HL-60/S4 treated with retinoic acid at 250 ng/mL for 4 days and 3 days (cell line): ENCODE data around the gene HAPLN3.
"Not testable (repeated sequence)": the region's sequence is repeated elsewhere in the genome, so short reads cannot be mapped to it uniquely, and the experiment has no call there.

Source experiments
- in situ Hi-C: fragments of 300-500 bp; cut with MboI; formaldehyde crosslinking; loops from 2 replicates; pipeline ENCODE4 v1.7.0; 2022; ENCODE audit warnings: low sequenced_read_pairs

HAPLN3 gene, protein sequence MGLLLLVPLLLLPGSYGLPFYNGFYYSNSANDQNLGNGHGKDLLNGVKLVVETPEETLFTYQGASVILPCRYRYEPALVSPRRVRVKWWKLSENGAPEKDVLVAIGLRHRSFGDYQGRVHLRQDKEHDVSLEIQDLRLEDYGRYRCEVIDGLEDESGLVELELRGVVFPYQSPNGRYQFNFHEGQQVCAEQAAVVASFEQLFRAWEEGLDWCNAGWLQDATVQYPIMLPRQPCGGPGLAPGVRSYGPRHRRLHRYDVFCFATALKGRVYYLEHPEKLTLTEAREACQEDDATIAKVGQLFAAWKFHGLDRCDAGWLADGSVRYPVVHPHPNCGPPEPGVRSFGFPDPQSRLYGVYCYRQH

DNA sequence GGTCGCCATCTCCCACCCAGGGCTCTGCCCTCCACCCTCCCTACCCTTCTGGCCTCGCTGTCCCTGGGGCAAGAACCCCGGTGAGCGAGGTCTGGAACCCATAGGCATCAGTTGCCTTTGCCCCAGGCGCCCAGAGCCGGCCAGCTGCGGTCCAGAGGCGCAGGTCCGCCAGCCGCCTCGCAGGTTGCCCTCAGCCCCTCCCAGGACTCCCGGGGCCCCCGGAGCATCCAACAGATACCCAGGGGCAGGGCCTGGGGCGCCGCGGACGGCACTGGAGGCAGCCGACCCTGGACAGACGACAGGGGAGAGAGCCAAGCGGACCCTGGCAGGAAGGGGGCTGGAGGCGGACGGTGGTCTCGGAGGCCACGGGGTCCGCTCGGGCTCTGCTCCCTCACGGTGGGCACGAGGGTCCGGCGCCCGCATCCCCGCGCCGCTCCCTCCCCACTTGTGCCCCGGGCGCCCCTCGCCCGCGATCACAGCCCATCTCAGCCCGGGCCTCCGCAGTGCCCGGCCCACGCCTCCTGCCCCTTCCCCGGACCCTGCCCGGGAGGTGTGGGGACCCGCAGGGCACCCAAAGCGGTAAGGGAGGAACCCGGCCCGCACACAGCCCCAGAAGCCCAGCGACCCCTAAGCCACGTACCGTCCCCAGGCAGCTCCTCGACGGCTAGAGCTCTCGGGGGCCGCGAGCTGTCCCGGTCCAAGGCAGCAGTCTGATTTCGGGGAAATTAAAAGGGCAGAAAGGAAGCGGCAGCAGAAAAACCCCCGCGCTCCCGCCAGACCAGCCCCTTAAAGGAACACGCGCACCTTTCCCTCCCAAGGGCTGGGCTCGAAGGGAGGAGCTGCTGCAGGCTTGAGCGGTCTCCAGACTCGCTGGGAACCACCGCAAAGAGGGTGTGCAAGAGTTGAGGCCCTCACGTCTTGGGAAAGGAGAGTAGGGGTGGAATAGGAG is at the start of gene HAPLN3:
Gene HAPLN3 (minus strand): TSS at position 726 of the 949 bp plus-strand sequence. CDS start 8,246 bp downstream, outside the sequence.
- in situ Hi-C loops: no loop called here

DNA sequence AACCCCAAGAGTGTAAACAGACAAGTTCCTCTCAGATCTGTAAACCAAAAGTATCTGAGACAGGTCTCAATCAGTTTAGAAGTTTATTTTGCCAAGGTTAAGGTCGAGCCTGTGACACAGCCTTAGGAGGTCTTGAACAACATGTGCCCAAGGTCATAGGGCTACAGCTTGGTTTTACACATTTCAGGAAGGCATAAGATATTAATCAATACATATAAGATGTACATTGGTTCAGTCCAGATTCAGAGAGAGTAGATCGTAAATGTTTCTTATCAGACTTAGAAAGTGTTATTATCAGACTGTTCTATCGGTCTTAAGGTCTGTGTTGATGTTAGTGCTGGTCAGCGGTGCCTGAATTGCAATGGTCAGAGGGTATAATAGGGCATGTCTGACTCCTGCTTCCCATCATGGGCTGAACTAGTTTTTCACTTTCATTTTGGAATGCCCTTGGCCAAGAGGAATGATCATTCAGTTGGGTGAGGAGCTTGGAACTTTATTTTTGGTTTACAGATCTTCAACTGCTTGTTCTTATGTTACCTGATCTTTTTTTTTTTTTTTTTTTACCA is 44.8 kb upstream of the HAPLN3 start:
- in situ Hi-C loops: no loop called here

DNA sequence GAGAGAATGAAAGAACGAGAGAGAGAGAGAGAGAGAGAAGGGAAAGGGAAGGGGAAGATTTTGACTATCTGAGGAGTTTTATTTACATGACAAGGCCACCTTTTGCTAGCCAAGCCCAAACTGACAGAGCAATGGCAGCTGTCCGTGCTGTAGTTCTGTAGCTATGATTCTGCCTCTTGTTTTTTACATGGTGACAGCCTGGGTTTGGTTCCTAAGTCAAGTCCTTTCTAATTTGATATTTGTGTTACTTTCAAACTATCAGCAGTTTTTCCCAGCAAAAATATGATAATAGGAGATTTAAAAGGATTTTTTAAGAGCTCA is 44.1 kb upstream of the HAPLN3 start:
- in situ Hi-C loops: no loop called here

DNA sequence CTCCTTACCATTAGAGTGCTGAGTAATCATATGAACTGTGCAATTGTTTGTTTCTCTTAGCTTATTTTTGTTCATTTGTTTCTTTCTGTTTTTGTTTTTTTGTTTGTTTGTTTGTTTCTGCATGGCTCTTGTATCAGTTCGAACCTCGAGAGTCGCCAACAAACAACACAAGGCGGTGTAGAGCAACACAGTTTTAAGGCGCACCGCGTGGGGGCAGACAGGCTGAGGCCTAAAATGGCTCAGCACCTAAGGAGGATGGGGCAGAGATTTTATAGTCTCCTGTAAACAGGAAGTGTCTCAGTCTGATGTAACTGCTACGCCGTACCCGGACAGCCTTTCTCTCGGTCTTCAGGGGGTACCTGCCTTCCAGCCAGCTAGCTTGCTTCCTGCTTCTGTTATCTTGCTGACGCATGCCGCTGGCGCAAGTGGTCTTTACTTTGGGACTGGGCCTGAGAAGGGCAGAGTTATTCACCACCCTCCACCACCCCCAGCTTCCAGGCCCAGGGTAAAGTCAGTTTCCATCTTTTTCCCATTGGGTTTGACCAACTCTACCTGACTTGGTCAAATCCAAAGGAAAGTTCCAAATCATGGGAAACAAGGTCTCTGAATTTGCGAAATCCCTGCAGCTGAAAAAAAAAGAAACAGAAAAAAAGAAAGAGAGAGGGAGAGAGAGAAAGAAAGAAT is 43.6 kb upstream of the HAPLN3 start:
- in situ Hi-C loops: no loop called here

DNA sequence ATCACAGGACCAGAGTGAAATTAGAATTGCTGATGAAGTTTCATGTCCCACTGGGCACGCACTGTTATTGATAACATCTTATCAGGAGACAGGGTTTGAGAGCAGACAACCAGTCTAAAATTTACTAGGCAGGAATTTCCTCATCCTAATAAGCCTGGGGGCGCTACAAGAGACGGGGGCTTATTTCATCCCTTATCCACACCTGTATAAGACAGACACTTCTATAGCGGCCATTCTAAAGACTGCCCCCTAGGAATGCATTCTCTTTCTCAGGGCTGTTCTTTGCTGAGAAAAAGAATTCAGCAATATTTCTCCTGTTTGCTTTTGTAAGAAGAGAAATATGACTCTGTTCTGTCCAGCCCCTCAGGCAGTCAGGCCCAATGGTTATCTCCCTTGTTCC is 39.1 kb upstream of the HAPLN3 start:
- in situ Hi-C loops: not testable (repeated sequence)

DNA sequence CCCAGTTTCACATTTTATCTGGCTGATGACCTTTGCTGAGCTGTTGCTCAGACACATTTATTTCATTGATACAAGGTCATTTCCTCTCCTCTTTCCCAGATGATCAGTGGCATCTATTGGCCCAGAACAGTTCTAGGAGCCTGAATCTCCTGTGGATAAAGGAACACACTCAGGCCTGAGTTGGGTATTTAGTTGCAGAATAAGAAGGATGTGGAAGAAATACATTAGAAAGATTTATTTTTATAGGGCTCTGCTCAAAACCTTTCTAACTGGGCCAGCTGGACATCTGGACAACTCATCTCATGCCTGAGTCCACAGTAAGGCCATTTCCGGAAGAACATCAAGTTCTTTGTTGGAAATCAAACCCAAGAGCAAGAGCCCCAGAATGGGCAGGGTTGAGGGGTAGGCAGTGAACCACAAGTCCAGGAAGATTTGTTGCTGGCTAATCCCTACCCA is 37.6 kb upstream of the HAPLN3 start:
- in situ Hi-C loops: no loop called here

DNA sequence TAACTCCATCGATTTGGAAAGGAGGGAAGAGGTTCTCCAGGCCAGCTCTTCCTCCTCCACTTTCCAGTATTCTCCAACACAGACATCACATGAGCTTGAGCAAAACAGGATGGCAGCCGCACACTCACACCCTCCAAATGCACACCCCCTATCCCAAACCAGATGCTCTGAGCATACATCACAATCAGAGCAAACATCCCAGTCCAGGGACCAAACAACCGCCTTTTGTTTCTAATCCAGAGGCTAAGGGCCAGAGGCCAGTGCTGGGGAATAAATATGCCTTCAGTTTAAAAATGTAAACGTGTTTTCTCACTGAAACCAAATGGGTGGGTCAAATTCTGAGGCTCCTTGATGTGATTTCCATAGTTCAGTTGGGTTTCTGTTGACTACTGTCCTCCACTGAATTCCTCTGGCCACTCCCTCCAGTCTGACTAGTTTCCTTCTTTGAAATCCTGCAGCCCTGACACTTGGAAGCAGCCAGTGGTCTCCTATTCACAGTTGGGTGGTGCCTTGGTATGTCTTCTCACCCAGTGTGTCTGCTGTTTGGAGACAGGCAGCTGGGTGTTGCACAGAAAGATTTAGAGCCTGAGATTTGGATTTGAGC is 37.0 kb upstream of the HAPLN3 start:
- in situ Hi-C loops: no loop called here

DNA sequence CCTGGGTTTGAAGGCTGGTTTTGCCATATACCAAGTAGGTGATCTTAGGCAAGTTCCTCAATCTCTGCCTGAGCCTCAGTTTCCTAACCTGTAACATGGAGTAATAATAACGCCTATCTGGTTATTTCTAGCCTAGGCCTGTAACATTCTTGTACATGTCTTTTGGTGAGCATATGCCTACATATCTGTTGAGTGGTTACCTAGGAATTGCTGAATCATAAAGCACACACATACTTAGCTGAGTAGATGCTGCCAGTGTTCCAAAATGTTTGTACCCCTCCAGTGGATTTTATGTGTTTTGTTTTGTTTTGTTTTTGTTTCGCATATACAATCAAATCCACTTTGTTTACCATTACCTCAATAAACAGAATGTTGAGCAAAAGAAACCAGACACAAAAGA is 35.2 kb upstream of the HAPLN3 start:
- in situ Hi-C loops: no loop called here

DNA sequence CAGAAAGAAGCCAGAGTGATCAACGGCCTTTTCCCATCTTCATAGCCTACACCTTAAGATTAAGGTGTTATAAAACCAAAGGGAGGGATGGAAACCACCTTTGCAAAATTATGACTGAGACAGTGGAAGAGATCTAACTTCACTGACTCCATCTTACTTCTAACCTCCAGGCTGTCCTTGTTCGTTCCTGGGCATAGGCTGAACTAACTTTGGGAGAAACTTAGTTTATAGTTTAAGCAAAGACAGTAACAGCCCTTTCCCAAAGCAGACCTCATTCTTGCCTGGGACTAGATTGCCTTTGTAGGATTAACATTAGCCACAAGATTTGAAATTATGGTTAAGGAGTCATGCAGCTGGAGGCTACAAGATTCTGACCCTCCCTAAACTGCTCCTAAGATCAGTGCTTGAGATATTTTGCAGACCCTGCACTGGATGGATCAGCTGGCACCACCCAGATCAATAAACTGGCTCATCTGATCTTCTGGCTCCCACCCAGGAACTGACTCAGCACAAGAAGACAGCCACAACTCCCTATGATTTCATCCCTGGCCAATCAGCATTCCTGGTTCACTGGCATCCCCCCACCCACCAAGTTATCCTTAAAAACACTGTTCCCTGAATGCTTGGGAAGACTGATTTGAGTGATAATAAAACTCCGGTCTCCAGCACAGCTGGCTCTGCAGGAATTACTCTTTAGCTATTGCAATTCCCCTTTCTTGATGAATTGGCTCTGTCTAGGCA is 34.2 kb upstream of the HAPLN3 start:
- in situ Hi-C loops: not testable (repeated sequence)

DNA sequence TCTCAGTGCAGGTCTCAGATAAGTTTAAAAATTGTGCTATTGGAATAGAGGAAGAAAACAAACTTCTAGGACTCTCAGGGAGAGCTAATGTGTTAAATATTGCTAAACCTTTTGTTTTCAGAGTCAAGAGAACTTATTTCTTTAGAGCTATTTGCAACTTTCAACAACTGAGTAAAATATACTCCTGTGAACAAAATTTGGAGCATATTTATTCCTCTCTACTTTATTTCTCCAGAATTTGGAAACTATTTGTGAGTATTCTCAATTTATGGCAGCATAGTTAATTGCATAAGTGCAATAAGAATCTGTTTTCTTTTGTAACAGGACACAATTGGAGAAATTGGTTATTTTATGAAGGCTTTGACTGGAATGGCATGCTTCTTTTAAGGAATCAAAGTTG is 32.8 kb upstream of the HAPLN3 start:
- in situ Hi-C loops: not testable (repeated sequence)

DNA sequence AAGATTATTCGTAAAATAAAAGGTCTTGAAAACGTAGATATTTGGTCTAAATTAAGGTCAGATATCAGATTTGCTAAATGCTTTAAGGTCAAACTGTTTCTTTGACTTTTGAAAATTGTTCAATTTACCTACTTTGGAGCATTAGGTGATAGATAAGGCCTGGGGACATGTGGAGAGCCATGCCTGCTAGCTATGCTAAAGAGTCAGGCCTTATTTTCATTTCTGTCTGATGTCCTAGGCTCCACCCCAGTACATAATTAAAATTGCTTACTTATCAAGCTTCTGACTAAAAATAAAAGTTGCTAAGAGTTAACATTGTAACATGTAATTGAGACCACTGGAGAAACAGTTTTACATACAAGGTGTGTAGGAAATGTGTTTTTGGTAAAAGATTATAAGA is 30.3 kb upstream of the HAPLN3 start:
- in situ Hi-C loops: not testable (repeated sequence)

DNA sequence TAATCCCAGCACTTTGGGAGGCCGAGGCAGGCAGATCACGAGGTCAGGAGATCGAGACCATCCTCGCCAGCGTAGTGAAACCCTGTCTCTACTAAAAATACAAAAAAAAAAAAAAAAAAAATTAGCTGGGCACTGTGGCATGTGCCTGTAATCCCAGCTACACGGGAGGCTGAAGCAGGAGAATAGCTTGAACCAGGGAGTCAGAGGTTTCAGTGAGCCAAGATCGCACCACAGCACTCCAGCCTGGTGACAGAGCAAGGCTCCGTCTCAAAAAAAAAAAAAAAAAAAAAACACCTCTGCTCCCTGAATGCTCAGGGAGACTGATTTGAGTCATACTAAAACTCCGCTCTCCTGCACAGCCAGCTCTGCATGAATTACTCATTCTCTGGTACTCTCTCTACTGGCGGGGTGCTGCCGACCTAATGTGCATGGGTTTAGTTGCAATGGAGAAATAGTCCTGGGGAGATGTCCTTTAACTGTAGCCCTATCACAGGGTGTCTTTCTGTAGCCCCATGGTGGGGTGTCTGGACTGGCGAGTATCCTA is 25.6 kb upstream of the HAPLN3 start:
- in situ Hi-C loops: loop anchor here (25.0 kb wide), 1 partner anchor 266 kb away; no protein-coding TSS in a partner anchor

DNA sequence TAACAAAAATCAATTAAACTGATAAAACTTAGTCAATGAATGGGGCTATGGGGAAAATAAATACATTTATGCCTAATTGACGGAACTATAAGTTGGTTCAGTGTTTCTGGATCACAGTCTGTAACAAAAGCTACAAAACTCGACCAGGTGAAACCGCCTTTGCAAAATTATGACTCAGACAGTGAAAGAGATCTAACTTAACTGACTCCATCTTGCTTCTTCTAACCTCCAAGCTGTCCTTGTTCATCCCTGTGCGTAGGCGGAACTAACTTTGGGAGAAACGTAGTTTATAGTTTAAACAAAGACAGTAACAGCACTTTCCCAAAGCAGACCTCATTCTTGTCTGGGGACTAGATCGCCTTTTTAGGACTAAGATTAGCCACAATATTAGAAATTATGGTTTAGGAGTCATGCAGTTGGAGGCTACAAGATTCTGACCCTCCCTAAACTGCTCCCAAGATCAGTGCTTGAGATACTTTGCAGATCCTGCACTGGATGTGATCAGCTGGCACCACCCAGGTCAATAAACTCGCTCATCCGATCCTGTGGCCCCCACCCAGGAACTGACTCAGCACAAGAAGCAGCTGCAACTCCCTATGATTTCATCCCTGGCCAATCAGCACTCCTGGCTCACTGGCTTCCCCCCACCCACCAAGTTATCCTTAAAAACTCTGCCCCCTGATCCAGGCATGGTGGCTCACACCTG is 25.0 kb upstream of the HAPLN3 start:
- in situ Hi-C loops: loop anchor here (25.0 kb wide), 1 partner anchor 267 kb away; no protein-coding TSS in a partner anchor

DNA sequence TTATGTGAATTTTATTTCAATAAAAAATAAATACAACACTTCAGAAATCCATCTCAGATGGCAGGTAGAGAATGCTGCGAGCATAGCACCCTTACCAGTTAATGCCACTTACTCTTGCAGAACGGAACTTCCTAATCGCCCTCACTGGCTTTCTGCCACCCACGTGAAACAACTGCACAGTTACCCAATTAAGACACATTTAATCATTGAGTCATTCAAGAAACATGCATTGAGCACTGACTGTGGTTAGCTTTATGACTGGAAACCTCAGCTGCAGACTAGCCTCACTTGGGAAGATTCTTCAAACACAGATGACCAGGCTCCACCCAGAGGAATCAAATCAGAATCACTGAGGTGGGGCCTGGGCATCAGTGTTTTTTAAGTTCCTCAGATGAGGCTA is 23.4 kb upstream of the HAPLN3 start:
- in situ Hi-C loops: loop anchor here (25.0 kb wide), 1 partner anchor 269 kb away; no protein-coding TSS in a partner anchor

DNA sequence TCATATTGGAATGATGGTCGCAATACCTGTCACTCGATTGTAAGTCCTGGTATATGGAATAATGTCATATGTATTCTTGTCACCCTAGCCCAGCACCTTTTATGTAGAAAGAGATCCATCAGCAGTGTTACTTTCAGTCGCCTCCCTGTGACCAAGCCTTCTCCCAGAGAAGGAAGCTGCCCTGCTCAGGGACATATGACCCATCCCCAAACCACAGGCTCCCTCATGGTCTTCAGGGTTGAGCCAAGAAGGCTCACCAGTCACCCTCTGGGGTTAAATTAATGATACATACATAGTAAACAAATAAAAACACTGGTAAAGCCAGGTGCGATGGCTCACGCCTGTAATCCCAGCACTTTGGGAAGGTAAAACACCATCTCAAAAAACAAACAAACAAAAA is 22.4 kb upstream of the HAPLN3 start:
- in situ Hi-C loops: loop anchor here (25.0 kb wide), 1 partner anchor 270 kb away; no protein-coding TSS in a partner anchor

DNA sequence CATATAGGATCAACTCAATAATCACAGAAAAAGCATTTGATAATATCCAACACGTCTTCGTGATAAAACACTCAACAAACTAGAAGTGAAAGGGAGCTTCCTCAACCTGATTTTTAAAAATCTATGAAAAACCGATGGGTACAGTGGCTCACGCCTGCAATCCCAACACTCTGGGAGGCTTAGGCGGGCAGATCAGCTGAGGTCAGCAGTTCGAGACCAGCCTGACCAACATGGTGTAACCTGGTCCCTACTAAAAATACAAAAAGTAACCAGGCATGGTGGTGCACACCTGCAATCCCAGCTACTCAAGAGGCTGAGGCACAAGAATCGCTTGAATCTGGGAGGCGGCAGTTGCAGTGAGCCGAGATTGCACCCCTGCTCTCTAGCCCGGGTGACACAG is 20.0 kb upstream of the HAPLN3 start:
- in situ Hi-C loops: loop anchor here (25.0 kb wide), 1 partner anchor 272 kb away; no protein-coding TSS in a partner anchor

DNA sequence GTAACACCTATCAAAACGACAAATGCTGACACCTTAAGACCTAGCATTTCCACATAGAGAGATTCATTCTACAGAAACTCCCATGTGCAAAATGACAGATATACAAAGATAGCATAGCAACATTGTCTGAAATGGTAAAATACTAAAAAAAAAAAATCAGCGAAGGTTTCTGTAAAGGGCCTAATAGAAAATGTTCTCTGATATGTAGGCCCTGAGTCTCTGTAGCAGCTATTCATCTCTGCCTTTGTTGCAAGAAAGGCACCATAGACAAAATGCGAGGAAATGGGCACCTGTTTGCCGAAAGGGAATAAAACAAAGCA is 18.5 kb upstream of the HAPLN3 start:
- in situ Hi-C loops: loop anchor here (25.0 kb wide), 1 partner anchor 273 kb away; no protein-coding TSS in a partner anchor

DNA sequence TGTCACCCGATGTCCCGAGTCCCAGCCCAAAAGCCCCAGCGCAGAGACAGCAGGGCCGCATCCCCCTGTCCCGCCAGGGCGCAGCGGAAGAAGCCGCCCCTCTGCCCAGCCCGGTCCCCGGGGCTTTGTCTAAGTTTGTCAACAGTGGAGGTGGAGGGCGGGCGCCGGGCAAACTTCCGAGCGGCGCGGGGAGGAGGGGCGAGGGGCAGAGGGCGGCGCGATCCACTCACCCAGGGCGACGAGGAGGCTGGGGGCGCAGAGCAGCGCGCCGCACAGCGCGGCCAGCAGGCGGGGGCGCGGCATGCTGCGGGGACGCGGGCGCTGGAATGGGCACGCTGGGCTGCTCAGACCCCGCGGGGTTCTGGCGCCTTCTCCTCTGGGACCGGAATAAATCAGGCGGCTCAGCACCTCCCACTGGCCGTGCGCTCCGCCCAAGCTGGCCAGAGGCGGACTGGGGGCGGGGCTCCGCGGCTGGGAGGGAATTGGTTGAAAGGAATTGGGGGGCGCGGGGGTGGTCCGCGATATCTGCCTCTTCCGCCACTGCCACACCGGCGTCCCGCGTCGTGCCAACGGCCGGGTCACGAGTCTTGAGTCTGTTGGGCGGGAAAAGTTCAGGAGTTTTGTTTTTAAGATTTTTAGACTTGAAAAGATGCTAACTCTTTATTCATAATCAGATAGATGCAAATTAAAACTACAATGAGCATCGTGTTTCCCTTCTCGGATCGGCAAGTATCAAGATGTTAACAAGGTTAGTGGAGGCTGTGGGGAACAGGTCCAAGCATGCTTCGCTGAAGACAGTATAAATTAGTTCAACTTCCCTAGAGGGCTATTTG is 17.9 kb upstream of the HAPLN3 start, which contains the start of gene MFGE8:
Gene MFGE8 (minus strand): TSS at position 363 of the 833 bp plus-strand sequence. CDS start 60 bp downstream, at position 303.
- in situ Hi-C loops: loop anchor here (25.0 kb wide), 1 partner anchor 274 kb away; no protein-coding TSS in a partner anchor
